Retina (tissue), 1 donor: ENCODE data around the gene SPIRE1.
"Not testable (repeated sequence)": the region's sequence is repeated elsewhere in the genome, so short reads cannot be mapped to it uniquely, and the experiment has no call there.

Experiments used
- DNase-seq: peaks from one replicate; pipeline ENCODE4 v3.0.0-alpha.2; 2016

Gene SPIRE1

GRCh38 chr18:12598181-12598930, 59.6 kb downstream of the SPIRE1 start:
- no peak for DNase-seq

- DNase-seq: no peak
Observed at GRCh38 chr18:12597760-12598159, 60.1 kb downstream of the SPIRE1 start.

GRCh38 chr18:12595571-12596255, 62.2 kb downstream of the SPIRE1 start:
- DNase-seq: no peak

- no peak for DNase-seq
Observed at GRCh38 chr18:12593866-12594265, 64.0 kb downstream of the SPIRE1 start.

- no peak for DNase-seq
Observed at GRCh38 chr18:12592597-12593127, 65.2 kb downstream of the SPIRE1 start.

- DNase-seq: no peak
Observed at GRCh38 chr18:12589448-12589847, 68.5 kb downstream of the SPIRE1 start.

GRCh38 chr18:12586956-12587355, 71.0 kb downstream of the SPIRE1 start:
- DNase-seq: no peak

- DNase-seq: no peak
Observed at GRCh38 chr18:12585218-12585617, 72.7 kb downstream of the SPIRE1 start.

- no peak for DNase-seq
Observed at GRCh38 chr18:12580630-12581342, 77.1 kb downstream of the SPIRE1 start.

- DNase-seq: no peak
Observed at GRCh38 chr18:12579775-12580174, 78.1 kb downstream of the SPIRE1 start.

- no peak for DNase-seq
Observed at GRCh38 chr18:12577848-12578247, 80.1 kb downstream of the SPIRE1 start.

GRCh38 chr18:12574494-12575185, 83.3 kb downstream of the SPIRE1 start:
- no peak for DNase-seq

GRCh38 chr18:12571630-12572029, 86.3 kb downstream of the SPIRE1 start:
- no peak for DNase-seq

GRCh38 chr18:12569791-12570190, 88.1 kb downstream of the SPIRE1 start:
- no peak for DNase-seq

GRCh38 chr18:12567849-12568248, 90.1 kb downstream of the SPIRE1 start:
- no peak for DNase-seq

- no peak for DNase-seq
Observed at GRCh38 chr18:12564861-12565260, 93.0 kb downstream of the SPIRE1 start.

- no peak for DNase-seq
Observed at GRCh38 chr18:12564378-12564777, 93.5 kb downstream of the SPIRE1 start.

GRCh38 chr18:12560600-12560999, 97.3 kb downstream of the SPIRE1 start:
- not testable (repeated sequence) for DNase-seq

- DNase-seq: no peak
Observed at GRCh38 chr18:12559319-12559718, 98.6 kb downstream of the SPIRE1 start.

GRCh38 chr18:12556946-12557806, 100.7 kb downstream of the SPIRE1 start:
- no peak for DNase-seq

- DNase-seq: no peak
Observed at GRCh38 chr18:12554796-12555388, 103.0 kb downstream of the SPIRE1 start.

- DNase-seq: no peak
Observed at GRCh38 chr18:12552879-12553242, 105.0 kb downstream of the SPIRE1 start.
